ENCODE measurements around the gene SUPT3H. TPM values are rescaled to one million over a fixed set of nuclear protein-coding genes. Genes with fewer than 3 reads are reported as not detected.

The SUPT3H gene
- total RNA-seq, 1 experiment from 2014 or later = 6.4 TPM

Small RNA genes within 50 kb of the gene (small RNA-seq; reads per million reads assigned to genes)
- gene MIR586 = 0 reads per million in 2 experiments

Other genes with a start within 250 kb of the SUPT3H start
- gene RUNX2, start 49.6 kb downstream of the SUPT3H start, total RNA-seq (2014; rRNA removed; shearing (Covaris generic)) = 0.24 and 0.37 TPM in 2 replicates